GM04504 (cell line): ENCODE measurements around the gene SNRNP70.
"Not testable (repeated sequence)": the region's sequence is repeated elsewhere in the genome, so short reads cannot be mapped to it uniquely, and the experiment has no call there.

Experiments
- DNase-seq: peaks from one replicate; pipeline ENCODE4 v3.0.0-alpha.2; 2012; ENCODE audit warnings: low read depth

Gene SNRNP70, protein sequence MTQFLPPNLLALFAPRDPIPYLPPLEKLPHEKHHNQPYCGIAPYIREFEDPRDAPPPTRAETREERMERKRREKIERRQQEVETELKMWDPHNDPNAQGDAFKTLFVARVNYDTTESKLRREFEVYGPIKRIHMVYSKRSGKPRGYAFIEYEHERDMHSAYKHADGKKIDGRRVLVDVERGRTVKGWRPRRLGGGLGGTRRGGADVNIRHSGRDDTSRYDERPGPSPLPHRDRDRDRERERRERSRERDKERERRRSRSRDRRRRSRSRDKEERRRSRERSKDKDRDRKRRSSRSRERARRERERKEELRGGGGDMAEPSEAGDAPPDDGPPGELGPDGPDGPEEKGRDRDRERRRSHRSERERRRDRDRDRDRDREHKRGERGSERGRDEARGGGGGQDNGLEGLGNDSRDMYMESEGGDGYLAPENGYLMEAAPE

DNA sequence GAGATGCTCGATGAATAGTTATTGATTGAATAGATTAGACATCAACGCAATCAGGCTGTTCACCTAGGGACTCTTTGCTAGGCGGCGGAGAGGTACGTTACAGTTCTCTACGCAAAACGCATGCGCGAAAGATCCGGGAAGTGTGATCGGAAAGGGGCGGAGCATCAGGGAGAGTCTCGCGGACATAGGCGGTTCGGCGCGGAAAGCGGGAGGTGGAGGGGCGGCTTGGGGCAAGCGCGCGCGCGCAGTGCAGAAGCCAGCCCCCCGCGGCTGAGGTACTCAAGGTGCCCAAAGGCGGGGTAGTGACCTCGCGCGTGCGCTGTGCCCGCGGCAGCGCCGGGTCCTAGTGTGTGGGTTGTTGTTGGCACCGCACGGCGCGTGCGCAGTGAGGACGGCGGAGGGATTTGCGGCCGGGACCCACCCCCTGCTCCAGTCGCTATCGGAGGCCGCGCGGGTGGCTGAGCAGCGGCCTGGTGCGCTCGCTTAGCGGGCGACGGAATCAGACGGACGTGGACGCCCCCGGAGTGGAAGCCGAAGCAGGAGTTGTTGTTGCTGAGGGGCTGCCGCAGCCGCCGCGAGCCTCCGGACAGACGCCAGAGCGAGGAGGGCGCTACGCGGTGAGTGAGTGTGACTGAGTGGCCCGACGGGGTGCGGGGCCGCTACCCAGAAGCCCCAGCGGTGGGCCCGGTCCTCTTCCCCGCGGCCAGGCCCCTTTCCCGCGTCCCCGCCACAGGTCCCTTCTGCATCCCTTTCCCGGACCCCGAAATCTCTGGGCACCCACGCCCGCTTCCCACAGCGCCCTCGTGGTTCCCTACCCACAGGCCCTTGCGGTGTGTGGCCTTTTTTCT lies at the start of gene SNRNP70:
Gene SNRNP70 (plus strand): TSS at position 432 of the 848 bp plus-strand sequence. CDS start 964 bp downstream, outside the sequence.
- DNase-seq, result peak; percentile 99

DNA sequence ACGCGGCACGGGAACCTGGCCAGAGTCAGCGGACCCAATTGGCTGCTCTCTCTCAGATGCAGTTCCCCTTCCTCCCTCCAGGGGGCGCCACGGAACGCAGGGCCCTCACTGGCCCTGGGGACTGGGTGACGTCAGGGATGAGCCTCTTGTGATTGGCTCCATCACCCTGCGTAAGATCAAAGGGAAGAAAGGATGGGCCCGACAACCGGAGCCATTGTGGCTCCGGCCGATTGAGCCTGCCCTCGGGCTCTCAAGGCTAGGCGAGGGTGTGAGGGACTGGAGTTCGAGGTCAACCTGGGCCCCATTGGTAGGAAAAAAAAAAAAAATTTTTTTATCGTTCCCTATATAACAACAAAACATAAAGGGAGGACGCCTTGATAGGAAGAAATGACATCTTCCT lies 48.4 kb upstream of the SNRNP70 start, which contains the start of gene CGB1:
Gene CGB1 (minus strand): TSS at position 81 of the 400 bp plus-strand sequence. CDS start 184 bp downstream, outside the sequence.
- not testable (repeated sequence) for DNase-seq

DNA sequence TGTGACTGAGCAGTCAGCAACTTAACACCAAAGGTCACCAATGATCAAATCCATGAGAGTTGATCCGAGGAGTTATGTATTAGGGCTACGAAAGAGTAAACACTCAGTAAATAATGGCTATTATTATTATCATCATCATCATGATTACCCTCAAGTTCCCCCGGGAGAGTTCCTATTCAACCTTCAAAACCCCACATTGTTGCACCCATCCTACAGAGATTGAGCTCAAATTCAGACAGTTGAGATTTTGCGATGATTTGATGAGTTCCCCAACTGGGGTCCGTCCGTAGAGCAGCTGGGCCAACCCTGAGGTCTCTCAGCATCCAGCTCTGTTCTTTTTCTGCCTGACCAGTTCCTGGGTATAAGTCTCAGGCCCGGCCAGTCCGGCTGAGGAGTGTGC lies 47.1 kb upstream of the SNRNP70 start:
- DNase-seq, result not testable (repeated sequence)

DNA sequence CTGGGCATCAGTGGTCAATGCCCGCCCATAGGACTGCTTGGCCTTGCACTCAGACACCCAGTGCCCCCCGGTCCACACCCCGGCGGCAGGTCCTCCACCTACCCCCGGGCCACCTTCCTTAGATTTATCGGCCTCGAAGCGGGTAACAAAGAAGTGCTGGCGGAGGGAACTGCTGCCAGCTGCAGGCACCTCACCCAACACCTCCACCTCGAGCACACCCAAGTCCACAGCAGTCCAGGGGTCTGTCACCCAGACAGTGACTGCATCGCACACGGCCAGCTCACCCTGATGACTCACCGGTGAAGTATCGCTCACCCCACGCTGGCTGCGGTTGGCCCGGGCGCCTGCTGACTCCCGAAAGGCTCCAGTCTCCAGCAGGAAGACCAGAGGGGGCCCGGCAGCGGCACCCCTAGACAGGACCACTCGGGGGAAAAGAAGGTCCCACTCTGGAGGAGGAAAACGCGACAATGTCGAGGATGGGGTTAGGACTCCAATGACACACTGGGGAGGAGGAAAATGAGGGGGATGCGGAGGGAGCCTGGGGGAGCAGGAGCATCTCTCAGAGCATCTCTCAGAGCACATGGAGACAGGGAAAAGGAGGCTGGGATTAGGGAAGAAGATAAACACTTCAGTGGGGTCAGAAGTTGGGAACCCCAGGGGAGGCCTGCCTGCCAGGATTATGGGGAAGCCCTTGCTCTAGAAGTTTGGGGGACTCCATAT lies 46.5 kb upstream of the SNRNP70 start:
- not testable (repeated sequence) for DNase-seq

DNA sequence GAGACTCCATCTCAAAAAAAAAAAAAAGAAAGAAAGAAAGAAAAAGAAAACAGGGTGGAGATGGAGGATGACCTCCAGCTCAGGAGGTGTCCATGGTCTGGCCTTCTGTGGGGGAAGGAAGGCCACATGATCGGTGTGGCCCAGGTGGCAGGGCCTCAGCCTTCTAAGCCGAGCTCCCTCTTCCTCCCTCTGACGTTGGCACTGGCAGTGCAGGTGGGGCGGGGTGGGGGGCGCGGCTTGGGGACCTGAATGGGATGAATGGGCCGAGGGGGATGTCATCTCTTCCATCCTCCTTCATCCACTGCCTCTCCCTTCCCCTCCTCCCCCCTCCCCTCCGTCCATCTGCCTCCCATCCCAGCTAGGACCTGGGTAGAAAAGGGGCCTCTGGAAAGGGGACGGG lies 45.5 kb upstream of the SNRNP70 start:
- not testable (repeated sequence) for DNase-seq

DNA sequence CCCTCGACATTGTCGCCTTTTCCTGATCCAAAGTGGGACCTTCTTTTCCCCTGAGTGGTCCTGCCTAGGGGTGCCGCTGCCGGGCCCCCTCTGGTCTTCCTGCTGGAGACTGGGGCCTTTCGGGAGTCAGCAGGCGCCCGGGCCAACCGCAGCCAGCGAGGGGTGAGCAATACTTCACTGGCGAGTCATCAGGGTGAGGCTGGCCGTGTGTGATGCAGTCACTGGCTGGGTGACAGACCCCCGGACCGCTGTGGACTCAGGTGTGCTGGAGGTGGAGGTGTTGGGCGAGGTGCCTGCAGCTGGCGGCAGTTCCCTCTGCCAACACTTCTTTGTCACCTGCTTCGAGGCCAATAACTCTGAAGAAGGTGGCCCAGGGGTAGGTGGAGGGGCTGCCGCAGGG lies 43.1 kb upstream of the SNRNP70 start:
- no peak for DNase-seq

DNA sequence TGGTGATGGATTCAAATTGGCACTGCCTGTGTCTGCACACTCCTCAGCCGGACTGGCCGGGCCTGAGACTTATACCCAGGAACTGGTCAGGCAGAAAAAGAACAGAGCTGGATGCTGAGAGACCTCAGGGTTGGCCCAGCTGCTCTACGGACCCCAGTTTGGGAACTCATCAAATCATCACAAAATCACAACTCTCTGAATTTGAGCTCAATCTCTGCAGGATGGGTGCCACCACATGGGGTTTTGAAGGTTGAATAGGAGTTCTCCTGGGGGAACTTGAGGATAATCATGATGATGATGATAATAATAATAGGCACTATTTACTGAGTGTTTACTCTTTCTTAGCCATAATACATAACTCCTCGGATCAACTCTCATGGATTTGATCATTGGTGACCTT lies 42.6 kb upstream of the SNRNP70 start:
- not testable (repeated sequence) for DNase-seq

DNA sequence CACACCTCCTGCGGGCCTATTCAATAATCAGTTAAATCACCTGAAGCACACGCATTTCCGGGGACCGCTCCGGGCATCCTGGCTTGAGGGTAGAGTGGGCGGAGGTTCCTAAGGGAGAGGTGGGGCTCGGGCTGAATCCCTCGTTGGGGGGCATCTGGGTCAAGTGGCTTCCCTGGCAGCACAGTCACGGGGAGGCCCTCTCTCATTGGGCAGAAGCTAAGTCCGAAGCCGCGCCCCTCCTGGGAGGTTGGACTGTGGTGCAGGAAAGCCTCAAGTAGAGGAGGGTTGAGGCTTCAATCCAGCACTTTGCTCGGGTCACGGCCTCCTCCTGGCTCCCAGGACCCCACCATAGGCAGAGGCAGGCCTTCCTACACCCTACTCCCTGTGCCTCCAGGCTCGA lies 41.7 kb upstream of the SNRNP70 start, which contains the start of gene CGB5:
Gene CGB5 (plus strand): TSS at position 301 of the 400 bp plus-strand sequence. CDS start 362 bp downstream, outside the sequence.
- not testable (repeated sequence) for DNase-seq

DNA sequence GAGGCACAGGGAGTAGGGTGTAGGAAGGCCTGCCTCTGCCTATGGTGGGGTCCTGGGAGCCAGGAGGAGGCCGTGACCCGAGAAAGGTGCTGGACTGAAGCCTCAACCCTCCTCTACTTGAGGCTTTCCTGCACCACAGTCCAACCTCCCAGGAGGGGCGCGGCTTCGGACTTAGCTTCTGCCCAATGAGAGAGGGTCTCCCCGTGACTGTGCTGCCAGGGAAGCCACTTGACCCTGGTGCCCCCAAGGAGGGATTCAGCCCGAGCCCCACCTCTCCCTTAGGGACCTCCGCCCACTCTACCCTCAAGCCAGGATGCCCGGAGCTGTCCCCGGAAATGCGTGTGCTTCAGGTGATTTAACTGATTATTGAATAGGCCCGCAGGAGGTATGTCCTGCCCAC lies 36.2 kb upstream of the SNRNP70 start, which contains the start of gene CGB8:
Gene CGB8 (minus strand): TSS at position 101 of the 400 bp plus-strand sequence. CDS start 372 bp downstream, outside the sequence.
- not testable (repeated sequence) for DNase-seq

DNA sequence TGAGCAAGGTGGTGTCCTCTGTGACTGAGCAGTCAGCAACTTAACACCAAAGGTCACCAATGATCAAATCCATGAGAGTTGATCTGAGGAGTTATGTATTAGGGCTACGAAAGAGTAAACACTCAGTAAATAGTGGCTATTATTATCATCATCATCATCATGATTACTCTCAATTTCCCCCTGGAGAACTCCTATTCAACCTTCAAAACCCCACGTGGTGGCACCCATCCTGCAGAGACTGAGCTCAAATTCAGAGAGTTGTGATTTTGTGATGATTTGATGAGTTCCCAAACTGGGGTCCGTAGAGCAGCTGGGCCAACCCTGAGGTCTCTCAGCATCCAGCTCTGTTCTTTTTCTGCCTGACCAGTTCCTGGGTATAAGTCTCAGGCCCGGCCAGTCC lies 35.4 kb upstream of the SNRNP70 start:
- not testable (repeated sequence) for DNase-seq

DNA sequence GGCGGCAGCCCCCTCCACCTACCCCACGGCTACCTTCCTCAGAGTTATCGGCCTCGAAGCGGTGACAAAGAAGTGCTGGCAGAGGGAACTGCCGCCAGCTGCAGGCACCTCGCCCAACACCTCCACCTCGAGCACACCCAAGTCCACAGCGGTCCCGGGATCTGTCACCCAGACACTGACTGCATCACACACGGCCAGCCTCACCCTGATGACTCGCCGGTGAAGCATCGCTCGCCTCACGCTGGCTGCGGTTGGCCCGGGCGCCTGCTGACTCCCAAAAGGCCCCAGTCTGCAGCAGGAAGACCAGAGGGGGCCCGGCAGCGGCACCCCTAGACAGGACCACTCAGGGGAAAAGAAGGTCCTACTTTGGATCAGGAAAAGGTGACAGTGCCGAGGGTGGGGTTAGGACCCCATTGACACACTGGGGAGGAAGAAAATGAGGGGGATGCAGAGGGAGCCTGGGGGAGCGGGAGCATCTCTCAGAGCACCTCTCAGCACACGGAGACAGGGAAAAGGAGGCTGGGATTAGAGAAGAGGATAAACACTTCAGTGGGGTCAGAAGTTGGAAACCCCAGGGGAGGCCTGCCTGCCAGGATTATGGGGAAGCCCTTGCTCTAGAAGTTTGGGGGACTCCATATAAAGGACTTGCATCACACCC lies 34.7 kb upstream of the SNRNP70 start:
- DNase-seq, result not testable (repeated sequence)

DNA sequence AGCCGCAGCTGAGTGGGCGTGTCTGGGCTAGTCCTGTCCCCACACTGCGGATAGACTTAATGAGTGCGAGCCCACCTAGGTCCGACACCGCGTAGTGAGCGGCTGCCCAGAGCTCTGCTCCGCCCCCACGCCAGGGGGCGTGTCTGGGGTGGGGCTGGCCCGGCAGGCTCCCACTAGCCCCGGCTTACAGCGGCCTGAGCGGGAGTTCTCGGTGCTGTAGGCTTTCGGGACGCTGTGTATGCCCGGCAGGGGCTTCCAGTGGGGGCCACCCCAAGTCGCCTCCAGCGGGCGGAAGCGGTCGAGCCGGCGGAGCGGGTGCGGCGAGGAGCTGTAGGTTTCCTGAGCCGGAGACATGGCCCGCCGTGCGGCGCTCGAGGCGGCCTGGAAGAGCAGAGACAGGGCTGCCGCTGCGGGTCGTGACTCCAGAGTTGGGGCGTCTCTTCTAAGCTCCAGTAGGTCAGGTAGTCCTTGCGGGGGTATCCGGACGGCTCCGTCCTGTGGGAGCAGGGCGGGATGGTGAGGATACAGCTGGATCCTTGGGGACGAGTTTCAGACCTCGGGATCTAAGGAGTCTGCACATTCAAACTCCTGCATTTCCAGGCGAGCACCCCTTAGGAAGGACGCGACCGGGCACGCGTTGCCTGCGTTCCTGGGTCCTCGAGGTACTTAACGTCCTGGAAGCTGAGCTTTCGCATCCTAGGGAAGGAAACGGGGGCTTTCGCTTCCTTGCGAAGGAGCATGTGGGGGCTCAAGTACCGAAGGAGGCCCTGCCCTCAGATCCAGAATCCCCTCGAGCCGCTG lies 28.9 kb upstream of the SNRNP70 start:
- no peak for DNase-seq

DNA sequence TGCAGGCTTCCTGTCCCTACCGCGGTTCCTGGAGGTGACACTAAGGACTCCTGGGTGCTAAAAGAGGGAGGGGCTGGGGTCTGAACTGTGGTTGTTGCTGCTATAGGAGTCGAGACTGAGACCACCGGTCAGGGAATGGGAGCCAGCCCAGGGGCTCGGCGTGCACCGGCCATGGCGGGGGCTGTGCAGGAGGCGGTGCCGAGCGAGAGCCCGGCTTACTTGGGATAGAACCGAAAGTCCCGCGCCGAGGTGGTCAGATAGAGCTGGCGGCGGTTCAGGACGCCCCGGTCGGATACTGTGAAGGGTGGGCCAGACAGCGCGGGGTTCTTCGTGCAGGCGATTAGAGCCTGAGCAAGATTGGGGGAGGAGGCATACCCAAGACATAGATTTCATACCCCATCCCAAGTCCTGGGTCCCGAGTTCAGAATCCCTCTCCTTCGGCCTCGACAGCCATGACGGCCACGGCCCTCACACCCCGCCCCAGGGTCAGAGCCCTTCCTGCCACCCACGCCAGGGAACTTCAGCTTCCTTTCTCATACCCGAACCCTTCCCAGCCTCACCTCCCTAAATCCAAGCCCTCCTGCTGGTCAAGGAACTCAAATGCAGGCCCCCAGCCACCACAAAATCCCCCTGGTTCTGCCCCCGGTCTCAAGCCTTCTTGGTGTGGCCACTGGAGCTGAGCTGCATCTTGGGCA lies 28.2 kb upstream of the SNRNP70 start:
- not testable (repeated sequence) for DNase-seq

DNA sequence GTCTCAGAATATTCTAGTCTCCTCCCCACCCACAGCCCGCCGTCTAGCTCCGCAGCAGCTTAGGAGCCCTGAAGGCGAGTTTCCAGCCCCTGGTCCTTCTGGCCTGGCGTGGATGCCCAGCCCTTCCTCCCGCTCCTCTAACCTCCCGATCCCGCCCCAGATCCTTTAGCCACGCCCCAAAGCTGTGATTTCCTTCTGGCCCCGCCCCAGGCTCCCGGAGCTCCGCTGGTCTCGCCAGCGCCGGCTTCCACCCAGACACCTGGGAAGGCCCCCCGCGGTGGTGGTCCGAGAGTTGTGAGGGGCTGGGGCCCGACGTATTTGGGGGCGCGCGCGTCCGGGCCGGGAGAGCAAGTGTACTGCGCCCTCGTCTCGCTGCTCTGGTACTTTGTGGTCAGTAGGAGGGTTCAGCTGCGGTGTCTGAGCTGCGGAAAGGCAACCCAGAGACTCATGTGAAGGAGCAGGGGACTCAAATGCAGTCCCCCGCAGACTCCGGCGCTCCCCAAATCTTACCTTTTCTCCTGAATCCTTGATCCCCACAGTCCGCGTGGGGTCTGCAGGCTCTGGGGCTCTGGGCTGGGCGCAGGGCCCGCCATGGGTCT lies 27.5 kb upstream of the SNRNP70 start, which contains the start of gene CGB7:
Gene CGB7 (minus strand): TSS at position 114 of the 599 bp plus-strand sequence. CDS start 2,374 bp downstream, outside the sequence.
- DNase-seq, result no peak

DNA sequence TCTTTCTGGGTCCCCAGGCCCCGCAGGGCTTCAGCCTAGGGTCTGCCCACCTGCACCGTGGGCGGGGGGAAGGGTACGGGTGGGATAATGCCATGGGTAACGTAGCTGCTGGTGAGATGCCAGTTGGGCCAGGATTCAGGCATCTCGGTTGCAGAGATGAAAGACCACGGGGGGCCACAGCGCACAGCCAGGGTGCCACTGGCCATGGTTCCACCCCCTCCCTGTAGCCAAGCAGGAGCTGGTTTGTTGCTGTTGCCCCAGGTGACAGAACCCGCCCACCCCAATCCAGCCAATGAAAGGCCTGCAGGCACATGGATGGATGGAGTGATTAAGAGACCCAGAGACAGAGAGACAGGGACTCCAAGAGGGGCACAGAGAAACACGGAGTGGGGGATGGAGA lies 26.7 kb upstream of the SNRNP70 start:
- DNase-seq, result no peak

DNA sequence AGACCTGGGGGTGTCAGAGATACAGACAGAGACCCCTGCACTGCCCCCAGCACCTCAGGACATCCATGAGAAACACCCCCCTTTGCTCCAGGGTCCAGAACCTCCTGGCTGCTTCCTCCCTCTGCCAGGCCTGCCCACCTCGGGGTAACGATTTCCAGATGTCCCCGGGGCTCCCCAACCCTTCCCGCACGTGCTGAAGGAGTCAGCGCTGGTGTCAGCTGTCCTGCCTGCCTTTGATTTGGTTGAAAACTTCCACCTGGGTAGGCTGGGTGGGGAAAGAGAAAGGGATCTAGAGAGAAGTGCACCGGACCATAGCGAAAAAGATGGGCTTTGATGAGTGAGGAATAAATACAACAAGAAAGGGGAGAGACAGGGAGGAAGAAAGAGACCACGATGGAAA lies 26.2 kb upstream of the SNRNP70 start:
- DNase-seq, result no peak

DNA sequence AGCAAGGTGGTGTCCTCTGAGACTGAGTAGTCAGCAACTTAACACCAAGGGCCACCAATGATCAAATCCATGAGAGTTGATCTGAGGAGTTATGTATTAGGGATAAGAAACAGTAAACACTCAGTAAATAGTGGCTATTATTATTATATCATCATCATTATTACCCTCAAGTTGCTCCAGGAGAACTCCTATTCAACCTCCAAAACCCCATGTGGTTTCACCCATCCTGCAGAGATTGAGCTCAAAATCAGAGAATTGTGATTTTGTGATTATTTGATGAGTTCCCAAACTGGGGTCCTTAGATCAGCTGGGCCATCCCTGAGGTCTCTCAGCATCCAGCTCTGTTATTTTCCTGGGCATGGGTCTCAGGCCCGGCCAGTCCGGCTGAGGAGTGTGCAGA lies 24.3 kb upstream of the SNRNP70 start:
- DNase-seq, result no peak

DNA sequence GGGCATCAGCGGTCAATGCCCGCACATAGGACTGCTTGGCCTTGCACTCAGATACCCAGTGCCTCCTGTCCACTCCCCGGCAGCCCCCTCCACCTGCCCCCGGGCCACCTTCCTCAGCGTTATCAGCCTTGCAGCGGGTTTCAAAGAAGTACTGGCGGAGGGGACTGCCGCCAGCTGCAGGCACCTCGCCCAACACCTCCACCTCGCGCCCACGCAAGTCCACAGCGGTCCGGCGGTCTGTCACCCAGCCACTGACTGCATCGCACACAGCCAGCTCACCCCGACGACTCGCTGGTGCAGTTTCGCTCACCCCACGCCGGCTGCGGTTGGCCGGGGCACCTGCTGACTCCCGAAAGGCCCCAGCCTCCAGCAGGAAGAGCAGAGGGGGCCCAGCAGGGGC lies 23.8 kb upstream of the SNRNP70 start:
- no peak for DNase-seq

DNA sequence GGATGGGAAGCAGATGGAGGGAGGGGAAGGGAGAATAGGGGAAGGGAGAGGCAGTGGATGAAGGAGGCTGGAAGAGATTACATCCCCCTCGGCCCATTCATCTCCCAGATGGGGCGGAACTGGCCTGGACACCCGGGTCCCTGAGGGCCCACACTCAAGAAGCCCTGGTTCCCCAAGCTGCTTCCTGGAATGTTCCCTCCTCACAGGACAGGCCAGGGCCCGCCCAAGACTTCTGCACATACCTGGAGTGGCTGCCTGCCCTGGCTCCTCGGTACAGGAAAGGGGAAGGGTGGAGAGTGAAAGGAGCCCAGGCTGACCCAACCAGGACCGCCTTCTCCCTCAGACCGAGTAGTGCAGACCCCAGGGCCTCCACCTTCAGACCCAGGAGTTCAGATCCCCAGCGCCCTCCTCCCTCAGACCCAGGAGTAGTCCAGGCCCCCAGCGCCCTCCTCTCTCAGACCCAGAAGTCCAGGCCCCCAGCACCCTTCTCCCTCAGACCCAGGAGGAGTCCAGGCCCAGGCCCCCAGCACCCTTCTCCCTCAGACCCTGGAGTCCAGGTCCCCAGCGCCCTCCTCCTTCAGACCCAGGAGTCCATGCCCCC lies 21.1 kb upstream of the SNRNP70 start:
- no peak for DNase-seq
